Endothelial cell of umbilical vein (primary cell): ENCODE measurements around the gene PIN1. TPM values are rescaled to one million over a fixed set of nuclear protein-coding genes. Genes with fewer than 3 reads are reported as not detected.

Source experiments
- BruUV-seq: library from RNA; stranded (reverse); fragments of 400-500 nt; replicated peaks from 2 replicates; lab custom pipeline; 2021; lab: Mats Ljungman, UMichigan
- CTCF ChIA-PET: fragments of 300-600, 350-600 bp; sonication (Branson Sonifier 250); formaldehyde crosslinking; loops from one replicate; lab custom pipeline; 2021; ENCODE audit warnings: antibody characterized with exemption, inconsistent platforms; lab: Charles Lee
- POLR2A ChIA-PET: fragments of 300-600, 350-600 bp; sonication (Branson Sonifier 250); formaldehyde crosslinking; loops from one replicate; lab custom pipeline; 2021; ENCODE audit warnings: antibody characterized with exemption, inconsistent platforms; lab: Charles Lee
- DNase-seq: peaks from one replicate; pipeline ENCODE4 v3.0.0-alpha.2; 2011; ENCODE audit warnings: low read depth, low spot score
- FAIRE-seq: peaks from 2 replicates; lab custom pipeline; 2011; peaks lifted over from hg19 to GRCh38; lab: Jason Lieb, UNC
- H2AFZ ChIP-seq: 2 replicates; pipeline ENCODE4 v1.6.0; 2012; ENCODE audit warnings: low read depth, low read length, control low read depth, inconsistent platforms
- H3K27ac ChIP-seq: 2 replicates; pipeline ENCODE4 v1.5.1; 2011; ENCODE audit warnings: low read depth, mild to moderate bottlenecking, control low read depth, low read length, moderate library complexity; ENCODE audit not compliant: insufficient read depth
- H3K27me3 ChIP-seq, 2 experiments: 2 replicates each; pipeline versions ENCODE4 v1.6.0 to v1.6.1; 2011; ENCODE audit warnings: low read length in 2 of 2, mixed read lengths in 1 of 2; ENCODE audit not compliant: control insufficient read depth in 2 of 2, insufficient read depth in 2 of 2
- H3K36me3 ChIP-seq, 2 experiments: 2 replicates in 1 of 2; 3 replicates in 1 of 2; pipeline ENCODE4 v1.5.1; 2011; ENCODE audit warnings: low read length in 2 of 2, mild to moderate bottlenecking in 1 of 2, moderate library complexity in 1 of 2; ENCODE audit not compliant: control insufficient read depth in 2 of 2, insufficient read depth in 2 of 2; ENCODE audit errors: extremely low read depth in 1 of 2
- H3K4me1 ChIP-seq: 3 replicates; pipeline ENCODE4 v1.5.1; 2011; ENCODE audit warnings: mild to moderate bottlenecking, low read length; ENCODE audit not compliant: control insufficient read depth, insufficient read depth; ENCODE audit errors: extremely low read depth
- H3K4me2 ChIP-seq: 2 replicates; pipeline ENCODE4 v1.6.1; 2011; ENCODE audit warnings: low read length, control low read depth, mixed read lengths; ENCODE audit not compliant: insufficient read depth
- H3K4me3 ChIP-seq, 3 experiments: fragments of 200-600 bp in 1 of 3; sonication (generic), shearing (Covaris generic) in 1 of 3; replicated peaks in 1 of 3; 2 replicates each; pipeline ENCODE4 v1.5.1; 2011 to 2016; ENCODE audit warnings: control low read depth in 3 of 3, low read length in 3 of 3, mild to moderate bottlenecking in 2 of 3, inconsistent platforms in 1 of 3, low read depth in 1 of 3, moderate library complexity in 1 of 3; ENCODE audit not compliant: insufficient read depth in 1 of 3
- H3K79me2 ChIP-seq: 2 replicates; pipeline ENCODE4 v1.6.0; 2012; ENCODE audit warnings: low read length, inconsistent platforms; ENCODE audit not compliant: control insufficient read depth, insufficient read depth
- H3K9ac ChIP-seq: replicated peaks from 2 replicates; pipeline ENCODE3; 2011; ENCODE audit warnings: low read length, control low read depth; ENCODE audit not compliant: insufficient read depth; ENCODE audit errors: extremely low read depth
- H3K9me1 ChIP-seq: replicated peaks from 3 replicates; pipeline ENCODE4 v1.6.0; 2011; ENCODE audit warnings: mild to moderate bottlenecking, low read length; ENCODE audit not compliant: control insufficient read depth, insufficient read depth; ENCODE audit errors: extremely low read depth
- H3K9me3 ChIP-seq: replicated peaks from 2 replicates; pipeline ENCODE4 v1.5.1; 2012; ENCODE audit warnings: low read length, inconsistent platforms; ENCODE audit not compliant: control insufficient read depth, insufficient read depth
- H4K20me1 ChIP-seq: replicated peaks from 2 replicates; pipeline ENCODE3; 2011; ENCODE audit warnings: mild to moderate bottlenecking, low read length; ENCODE audit not compliant: control insufficient read depth, insufficient read depth; ENCODE audit errors: extremely low read depth
- CTCF ChIP-seq, 2 donors: IDR thresholded peaks; 1 replicate in 1 of 2; 2 replicates in 1 of 2; pipeline ENCODE4 v1.5.1; 2011; ENCODE audit warnings: low read length in 2 of 2, mild to moderate bottlenecking in 2 of 2, moderate library complexity in 2 of 2, control low read depth in 1 of 2, inconsistent platforms in 1 of 2, low read depth in 1 of 2; ENCODE audit not compliant: insufficient read depth in 1 of 2; ENCODE audit errors: extremely low read depth in 1 of 2
- EZH2 ChIP-seq: IDR thresholded peaks from 2 replicates; pipeline ENCODE4 v1.6.1; 2012; ENCODE audit warnings: borderline replicate concordance, low read depth, mild to moderate bottlenecking, moderate library complexity, low read length, inconsistent platforms; ENCODE audit not compliant: severe bottlenecking
- FOS ChIP-seq: IDR thresholded peaks from 2 replicates; pipeline ENCODE4 v1.6.1; 2011; ENCODE audit warnings: mild to moderate bottlenecking, low read length, moderate library complexity, borderline replicate concordance; ENCODE audit not compliant: insufficient read depth
- GATA2 ChIP-seq: IDR thresholded peaks from 2 replicates; pipeline ENCODE4 v1.7.0; 2011; ENCODE audit warnings: low read depth, mild to moderate bottlenecking, moderate library complexity, mixed read lengths, low read length; ENCODE audit not compliant: insufficient read length, insufficient read depth
- JUN ChIP-seq: IDR thresholded peaks from 2 replicates; pipeline ENCODE4 v1.6.1; 2011; ENCODE audit warnings: borderline replicate concordance, low read depth; ENCODE audit not compliant: insufficient read length, insufficient read depth
- MAX ChIP-seq: IDR thresholded peaks from 2 replicates; pipeline ENCODE4 v1.6.1; 2011; ENCODE audit not compliant: insufficient read depth, insufficient read length
- MYC ChIP-seq: IDR thresholded peaks from one replicate; pipeline ENCODE4 v1.6.1; 2011; ENCODE audit warnings: mild to moderate bottlenecking, low read depth, low read length
- POLR2A ChIP-seq: IDR thresholded peaks from 2 replicates; pipeline ENCODE4 v1.6.1; 2012; ENCODE audit warnings: low read depth, mild to moderate bottlenecking, control low read depth, low read length
- POLR2AphosphoS5 ChIP-seq: IDR thresholded peaks from 2 replicates; pipeline ENCODE4 v1.6.1; 2012; ENCODE audit warnings: low read depth, mild to moderate bottlenecking, control low read depth, low read length, moderate library complexity; ENCODE audit not compliant: insufficient read depth
- dilution Hi-C: fragments of 300-500 bp; cut with MboI; formaldehyde crosslinking; loops from one replicate; pipeline ENCODE4 v1.15.0; 2019; ENCODE audit warnings: low sequenced_read_pairs; ENCODE audit not compliant: extremely low pct_ligation_motif_present
- intact Hi-C: fragments of 100-400 bp; cut with micrococcal nuclease; formaldehyde crosslinking; loops from one replicate; pipeline ENCODE4 v1.10.0; 2022
- polyA plus RNA-seq, 4 experiments: library from polyadenylated mRNA; depleted of rRNA in 3 of 4; stranded (reverse) in 3 of 4; unstranded in 1 of 4; fragments of >200 nt; gene quantifications; 2 replicates each; pipeline versions ENCODE4 v1.2.1 to v1.2.3, GENCODE V29; 2011 to 2012; ENCODE audit warnings: missing spikeins in 1 of 4
- total RNA-seq: library from RNA; stranded (reverse); gene quantifications from 2 replicates; pipeline ENCODE4 v1.2.3, GENCODE V29; 2021

PIN1 gene
- total and polyA plus RNA-seq, 2 donors (not counting 3 experiments of a cell fraction or from before 2014, with no cell fraction given) = 97.4 to 115 TPM

GRCh38 chr19:9854282-9854846 is 19.2 kb downstream of the PIN1 start:
- peaks cover 5% of the 10 kb centered on the region for H3K4me1 ChIP-seq
- ChIA-PET POLR2A (no interaction called here), CTCF (no interaction called here)
- H3K4me3 ChIP-seq = no peak overlapping the region
- no peaks in the 10 kb centered on the region for H4K20me1 ChIP-seq
- FAIRE-seq = no peak
- no peak overlapping the region for H2AFZ ChIP-seq
- TF ChIP-seq CTCF (IDR thresholded peaks at IDR 0.05; ENCODE audit: extremely low read depth in 1 of 2, insufficient read depth in 1 of 2, low read depth in 1 of 2, low read length in 2 of 2) (no peak), MAX (no peak), JUN (no peak), MYC (no peak), POLR2A (no peak), FOS (no peak), GATA2 (no peak), POLR2AphosphoS5 (no peak), EZH2 (no peak)
- no peak overlapping the region for H3K27ac ChIP-seq
- dilution Hi-C loops (no loop called here), intact Hi-C loops (no loop called here)
- H3K79me2 ChIP-seq = no peaks in the 10 kb centered on the region
- peaks cover 0 to 2% of the 10 kb centered on the region in 2 experiments for H3K36me3 ChIP-seq
- no peaks in the 10 kb centered on the region for H3K27me3 ChIP-seq
- H3K9me3 ChIP-seq = no peaks in the 10 kb centered on the region
- no peak overlapping the region for H3K9ac ChIP-seq
- no peaks in the 10 kb centered on the region for H3K9me1 ChIP-seq
- no peak for DNase-seq
- no peak overlapping the region for H3K4me2 ChIP-seq
- BruUV-seq = no TSS peak
